ENCODE data around the gene YIF1A.
A peak's percentile ranks its signal among the peaks of the same experiment; 100 is the strongest.

The YIF1A gene

DNA sequence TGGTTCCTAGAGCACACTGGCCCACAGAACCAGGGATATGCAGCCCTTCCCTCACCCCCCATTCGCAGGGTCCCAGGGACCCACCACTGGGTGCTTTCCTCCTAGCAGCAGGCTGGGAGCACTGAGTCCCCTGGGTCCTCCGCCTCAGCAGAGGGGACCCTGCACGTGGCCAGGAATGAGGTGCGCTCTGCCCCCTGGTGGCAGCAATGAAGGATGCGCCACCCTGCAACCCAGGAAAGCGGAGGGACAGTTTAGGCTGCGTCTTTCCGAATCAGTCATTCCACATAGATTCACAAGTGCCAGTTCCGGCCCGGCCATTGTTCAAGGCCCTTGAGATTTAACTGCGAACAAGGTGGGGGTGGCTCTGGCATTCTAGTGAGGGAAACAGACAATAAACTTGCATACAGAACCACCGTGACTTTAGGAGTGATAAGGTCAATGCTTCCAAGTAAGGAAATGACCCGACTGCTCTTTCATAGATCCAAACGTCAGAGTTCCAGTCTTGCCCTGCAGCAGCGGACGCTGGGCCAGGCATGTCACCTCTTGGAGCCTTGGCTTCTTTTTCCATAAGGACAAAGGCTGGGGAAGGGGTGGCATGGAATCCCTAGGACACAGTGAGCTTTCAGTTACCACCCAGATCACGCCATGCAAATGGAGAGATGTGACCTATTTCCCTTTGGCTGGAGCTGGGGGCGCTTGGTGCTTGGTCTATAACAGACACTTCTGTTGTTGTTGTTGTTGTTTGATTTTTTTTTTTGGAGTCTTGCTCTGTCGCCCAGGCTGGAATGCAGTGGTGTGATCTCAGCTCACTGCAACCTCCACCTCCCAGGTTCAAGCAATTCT is 39.6 kb upstream of the YIF1A start:
- no peak overlapping the region for H3K4me3 ChIP-seq (ENCODE audit: low read depth, low read length)
- DNase-seq (ENCODE audit: low read depth), result no peak
- TF ChIP-seq, protein P1, sequence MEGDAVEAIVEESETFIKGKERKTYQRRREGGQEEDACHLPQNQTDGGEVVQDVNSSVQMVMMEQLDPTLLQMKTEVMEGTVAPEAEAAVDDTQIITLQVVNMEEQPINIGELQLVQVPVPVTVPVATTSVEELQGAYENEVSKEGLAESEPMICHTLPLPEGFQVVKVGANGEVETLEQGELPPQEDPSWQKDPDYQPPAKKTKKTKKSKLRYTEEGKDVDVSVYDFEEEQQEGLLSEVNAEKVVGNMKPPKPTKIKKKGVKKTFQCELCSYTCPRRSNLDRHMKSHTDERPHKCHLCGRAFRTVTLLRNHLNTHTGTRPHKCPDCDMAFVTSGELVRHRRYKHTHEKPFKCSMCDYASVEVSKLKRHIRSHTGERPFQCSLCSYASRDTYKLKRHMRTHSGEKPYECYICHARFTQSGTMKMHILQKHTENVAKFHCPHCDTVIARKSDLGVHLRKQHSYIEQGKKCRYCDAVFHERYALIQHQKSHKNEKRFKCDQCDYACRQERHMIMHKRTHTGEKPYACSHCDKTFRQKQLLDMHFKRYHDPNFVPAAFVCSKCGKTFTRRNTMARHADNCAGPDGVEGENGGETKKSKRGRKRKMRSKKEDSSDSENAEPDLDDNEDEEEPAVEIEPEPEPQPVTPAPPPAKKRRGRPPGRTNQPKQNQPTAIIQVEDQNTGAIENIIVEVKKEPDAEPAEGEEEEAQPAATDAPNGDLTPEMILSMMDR (IDR thresholded peaks at IDR 0.05; ENCODE audit: control insufficient read depth, extremely low read depth, insufficient read depth), result peak; percentile 93

DNA sequence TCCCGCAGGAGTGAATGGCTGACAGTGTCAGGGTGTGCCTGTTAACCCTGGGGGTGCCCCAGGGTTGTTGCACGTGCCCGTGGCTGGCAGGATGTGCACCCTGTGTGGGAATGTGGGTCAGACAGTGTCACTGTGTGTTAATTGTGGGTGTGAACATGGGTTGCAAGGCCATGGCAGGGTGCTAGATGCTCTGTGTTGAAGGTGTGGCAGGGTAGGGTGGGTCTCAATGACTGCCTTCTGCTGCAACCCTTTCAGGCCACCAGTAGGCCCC is 39.0 kb upstream of the YIF1A start:
- TF ChIP-seq, protein P1 (IDR thresholded peaks at IDR 0.05; ENCODE audit: control insufficient read depth, extremely low read depth, insufficient read depth), result no peak
- DNase-seq (ENCODE audit: low read depth), result no peak

DNA sequence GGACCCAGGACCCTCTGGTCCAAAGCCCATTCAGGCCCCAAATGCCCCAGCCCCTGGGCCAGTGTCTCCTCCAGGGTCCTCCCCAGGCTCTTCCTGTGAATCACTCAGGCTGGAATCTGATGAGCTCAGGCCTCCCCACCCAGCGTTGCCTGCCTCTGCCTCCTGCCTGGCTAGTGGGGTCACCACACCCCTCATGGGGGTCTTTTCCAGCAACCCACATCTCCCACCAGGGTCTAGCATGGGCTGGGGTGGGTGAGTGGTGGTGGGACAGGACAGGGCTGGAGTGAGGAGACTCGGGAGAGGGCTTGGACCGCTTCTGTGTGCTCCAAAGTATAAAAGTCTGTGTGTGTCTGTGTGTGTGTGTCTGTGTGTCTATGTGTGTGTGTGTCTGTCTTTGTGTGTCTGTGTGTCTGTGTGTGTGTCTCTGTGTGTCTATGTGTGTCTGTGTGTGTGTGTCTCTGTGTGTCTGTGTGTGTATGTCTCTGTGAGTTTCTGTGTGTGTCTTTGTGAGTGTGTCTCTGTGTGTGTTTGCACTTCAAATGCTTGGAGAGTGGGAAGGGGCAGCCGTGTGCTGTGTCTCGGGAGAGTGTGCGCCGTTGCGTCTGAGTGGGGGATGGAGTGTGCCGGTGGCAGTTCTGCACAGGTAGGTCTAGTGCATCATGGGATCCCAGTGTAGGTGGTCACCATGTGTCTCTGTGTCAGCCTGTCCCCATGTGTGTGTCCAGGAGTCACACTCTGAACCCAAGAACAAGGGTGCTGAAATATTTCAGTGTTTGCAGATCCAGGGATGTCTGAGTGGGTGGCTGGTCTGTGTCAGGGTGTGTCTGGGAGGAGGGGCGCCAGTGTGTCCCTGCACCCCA is 38.5 kb upstream of the YIF1A start:
- H3K4me3 ChIP-seq (ENCODE audit: low read depth, low read length), result no peak overlapping the region
- no peak for DNase-seq (ENCODE audit: low read depth)
- TF ChIP-seq, protein P1 (IDR thresholded peaks at IDR 0.05; ENCODE audit: control insufficient read depth, extremely low read depth, insufficient read depth), result no peak

More for the DNA sequence above, 39.0 kb upstream of the YIF1A start:
- H3K4me3 ChIP-seq (ENCODE audit: low read depth, low read length), result no peak overlapping the region

DNA sequence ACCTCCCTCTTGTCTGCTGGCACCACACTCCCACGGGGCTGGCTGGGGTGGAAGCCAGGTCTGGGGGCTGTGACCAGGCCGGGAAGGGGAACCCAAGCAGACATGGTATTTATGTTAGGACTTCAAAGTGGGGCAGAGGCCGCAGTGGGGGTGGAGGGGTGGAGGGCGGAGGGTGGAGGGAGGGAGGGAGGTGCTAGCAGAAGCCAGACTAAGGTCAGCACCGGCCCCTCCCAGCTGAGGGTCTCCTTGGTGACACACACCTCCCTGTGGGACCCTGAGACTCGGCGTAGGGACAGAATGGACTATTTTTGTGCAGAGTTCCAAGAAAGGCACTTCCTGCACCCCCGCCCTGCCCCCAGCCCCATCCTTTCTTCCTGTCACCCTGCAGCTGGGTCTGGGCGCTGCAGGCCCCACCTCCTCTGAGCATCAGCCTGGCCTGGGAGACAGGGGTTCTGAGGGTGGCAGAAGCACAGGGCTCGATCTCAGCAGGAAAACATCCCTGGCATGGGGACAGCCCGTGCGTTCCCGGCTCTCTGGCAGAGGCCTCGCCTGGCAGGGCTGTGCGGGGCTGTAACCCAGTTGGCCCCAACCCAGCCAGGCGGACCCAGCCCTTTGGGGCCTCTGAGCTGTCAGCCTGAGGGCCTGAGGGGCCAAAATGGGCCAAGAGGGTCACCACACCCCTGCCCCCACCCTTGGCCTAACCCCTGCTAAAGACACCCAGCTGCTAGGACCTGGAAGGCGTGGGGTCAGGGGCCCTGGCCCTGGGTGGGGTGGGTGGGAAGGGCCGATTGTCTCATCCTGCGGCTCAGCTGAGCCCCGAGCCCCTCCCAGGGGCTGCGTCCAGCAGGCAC is 37.5 kb upstream of the YIF1A start:
- no peak overlapping the region for H3K4me3 ChIP-seq (ENCODE audit: low read depth, low read length)
- no peak for DNase-seq (ENCODE audit: low read depth)
- TF ChIP-seq, protein P1 (IDR thresholded peaks at IDR 0.05; ENCODE audit: control insufficient read depth, extremely low read depth, insufficient read depth), result no peak

DNA sequence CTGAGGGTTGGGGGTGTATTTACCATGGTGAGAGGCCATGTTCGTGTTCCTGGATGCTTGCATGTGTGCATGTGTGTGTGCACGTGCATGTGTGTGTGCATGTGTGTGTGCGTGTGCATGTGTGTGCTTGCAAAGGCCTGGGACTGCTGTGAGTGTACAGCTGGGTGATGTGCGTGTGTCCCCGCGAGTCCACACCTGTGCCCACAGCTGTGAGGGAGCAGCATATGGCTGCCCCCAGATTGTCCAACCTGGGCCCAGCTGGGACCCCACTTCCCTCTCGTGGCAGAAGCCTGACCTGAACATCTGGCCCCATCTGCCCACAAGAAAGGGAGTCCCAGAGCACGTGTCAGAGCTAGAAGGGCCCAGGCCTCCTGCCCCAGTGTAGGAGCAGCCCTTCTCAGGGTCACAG is 36.3 kb upstream of the YIF1A start:
- no peak overlapping the region for H3K4me3 ChIP-seq (ENCODE audit: low read depth, low read length)
- TF ChIP-seq, protein P1 (IDR thresholded peaks at IDR 0.05; ENCODE audit: control insufficient read depth, extremely low read depth, insufficient read depth), result no peak
- no peak for DNase-seq (ENCODE audit: low read depth)

DNA sequence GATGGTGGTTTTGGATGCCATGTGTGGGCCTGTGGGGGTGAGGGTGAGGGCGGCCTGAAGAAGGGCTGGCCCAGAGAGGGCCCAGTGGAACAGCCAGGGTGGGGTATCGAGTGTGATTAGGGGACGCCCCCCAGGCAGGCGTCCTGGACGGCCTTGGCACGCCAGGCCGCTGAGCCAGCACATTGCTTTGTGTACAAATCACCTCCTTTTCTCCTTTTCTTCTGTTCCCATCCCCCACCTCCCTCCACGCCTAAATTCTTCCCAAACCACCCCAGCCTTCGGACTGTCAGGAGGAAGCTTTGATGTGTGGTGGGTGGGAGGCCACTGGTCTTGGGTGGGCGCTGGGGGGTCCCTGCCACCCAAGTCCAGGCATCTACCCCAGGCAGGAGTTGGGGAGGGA is 35.7 kb upstream of the YIF1A start:
- DNase-seq (ENCODE audit: low read depth), result no peak
- H3K4me3 ChIP-seq (ENCODE audit: low read depth, low read length), result no peak overlapping the region
- TF ChIP-seq, protein P1 (IDR thresholded peaks at IDR 0.05; ENCODE audit: control insufficient read depth, extremely low read depth, insufficient read depth), result no peak

Measured in LNCaP clone FGC (cell line).